Left ventricle myocardium inferior (tissue), 1 donor: ENCODE data around the gene STYK1. TPM values are rescaled to one million over a fixed set of nuclear protein-coding genes. Genes with fewer than 3 reads are reported as not detected.
"Not testable (repeated sequence)": the region's sequence is repeated elsewhere in the genome, so short reads cannot be mapped to it uniquely, and the experiment has no call there.

Source experiments
- DNase-seq: peaks from one replicate; pipeline ENCODE4 v3.0.0-alpha.2; 2020
- H3K27ac ChIP-seq: fragments of 200-600 bp; replicated peaks from 2 replicates; pipeline ENCODE4 v1.8.0; 2021
- H3K27me3 ChIP-seq: fragments of 200-600 bp; 2 replicates; pipeline ENCODE4 v1.8.0; 2021; ENCODE audit warnings: low read depth
- H3K36me3 ChIP-seq: fragments of 200-600 bp; 2 replicates; pipeline ENCODE4 v1.8.0; 2021
- H3K4me1 ChIP-seq: fragments of 200-600 bp; 2 replicates; pipeline ENCODE4 v1.8.0; 2021
- H3K4me3 ChIP-seq: fragments of 200-600 bp; 2 replicates; pipeline ENCODE4 v1.8.0; 2021; ENCODE audit warnings: mild to moderate bottlenecking, moderate library complexity
- H3K9me3 ChIP-seq: fragments of 200-600 bp; replicated peaks from 2 replicates; pipeline ENCODE4 v1.8.0; 2021
- intact Hi-C: fragments of 100-400 bp; cut with micrococcal nuclease; formaldehyde crosslinking; loops from one replicate; pipeline ENCODE4 v1.11.0; 2022
- total RNA-seq: library from RNA; stranded (reverse); fragmentation: NEBNext Ultra II Directional; extraction: Animal tissue kit (Norgen Biotek cat#: 25700); gene quantifications from one replicate; pipeline ENCODE4 v1.2.1, GENCODE V29; 2021
- TF ChIP-seq, protein P1 (sequence below): fragments of 200-600 bp; IDR thresholded peaks from 2 replicates; pipeline ENCODE4 v1.8.0; 2021; ENCODE audit warnings: antibody characterized with exemption, mild to moderate bottlenecking, borderline replicate concordance
- donor health status: DM: no; HTN: yes; CAD: no; lungs with severe emphysema.

Gene STYK1
- total RNA-seq, 1 donor from 2014 or later, result not detected

DNA sequence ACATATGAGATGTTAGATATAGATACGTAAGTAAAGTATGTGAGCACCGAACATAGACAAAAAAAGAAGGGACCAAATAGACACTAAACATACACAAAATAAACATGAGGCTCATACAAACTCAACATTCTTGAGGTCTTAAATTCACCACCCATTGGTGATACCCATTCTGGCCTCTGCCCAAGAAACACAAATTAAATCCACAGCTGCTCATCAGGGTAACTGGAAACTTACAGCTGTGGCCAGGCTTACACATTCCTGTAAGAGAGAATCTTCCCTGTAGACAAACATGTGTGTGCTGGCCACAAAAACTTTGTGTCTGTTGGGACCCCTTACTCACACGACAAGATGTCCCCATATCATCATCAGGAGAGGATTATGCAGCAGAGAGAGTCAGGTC lies 82.9 kb downstream of the STYK1 start:
- Histone ChIP-seq H3K4me3 (no peak overlapping the region), H3K4me1 (no peaks in the 10 kb centered on the region), H3K27ac (no peak overlapping the region), H3K9me3 (no peaks in the 10 kb centered on the region), H3K36me3 (peaks cover 14% of the 10 kb centered on the region), H3K27me3 (no peaks in the 10 kb centered on the region)
- TF ChIP-seq, protein P1, sequence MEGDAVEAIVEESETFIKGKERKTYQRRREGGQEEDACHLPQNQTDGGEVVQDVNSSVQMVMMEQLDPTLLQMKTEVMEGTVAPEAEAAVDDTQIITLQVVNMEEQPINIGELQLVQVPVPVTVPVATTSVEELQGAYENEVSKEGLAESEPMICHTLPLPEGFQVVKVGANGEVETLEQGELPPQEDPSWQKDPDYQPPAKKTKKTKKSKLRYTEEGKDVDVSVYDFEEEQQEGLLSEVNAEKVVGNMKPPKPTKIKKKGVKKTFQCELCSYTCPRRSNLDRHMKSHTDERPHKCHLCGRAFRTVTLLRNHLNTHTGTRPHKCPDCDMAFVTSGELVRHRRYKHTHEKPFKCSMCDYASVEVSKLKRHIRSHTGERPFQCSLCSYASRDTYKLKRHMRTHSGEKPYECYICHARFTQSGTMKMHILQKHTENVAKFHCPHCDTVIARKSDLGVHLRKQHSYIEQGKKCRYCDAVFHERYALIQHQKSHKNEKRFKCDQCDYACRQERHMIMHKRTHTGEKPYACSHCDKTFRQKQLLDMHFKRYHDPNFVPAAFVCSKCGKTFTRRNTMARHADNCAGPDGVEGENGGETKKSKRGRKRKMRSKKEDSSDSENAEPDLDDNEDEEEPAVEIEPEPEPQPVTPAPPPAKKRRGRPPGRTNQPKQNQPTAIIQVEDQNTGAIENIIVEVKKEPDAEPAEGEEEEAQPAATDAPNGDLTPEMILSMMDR, result no peak
- intact Hi-C loops, result no loop called here
- no peak for DNase-seq

DNA sequence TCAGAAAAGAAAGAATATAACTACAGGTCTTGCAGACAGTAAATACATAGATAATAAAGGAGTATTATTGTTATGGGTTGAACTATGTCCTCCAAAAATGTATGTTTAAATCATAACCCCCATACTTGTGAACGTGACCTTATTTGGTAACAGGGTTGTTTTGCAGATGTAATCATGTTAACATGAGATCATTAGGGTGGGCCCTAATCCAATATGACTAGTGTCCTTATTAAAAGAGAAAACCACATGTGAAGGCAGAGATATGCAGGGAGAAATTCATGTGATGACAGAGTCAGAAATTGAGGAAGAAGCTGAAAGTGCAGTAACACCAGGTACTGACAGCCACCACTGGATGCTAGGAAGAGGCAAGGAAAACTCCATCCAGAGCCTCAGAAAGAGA lies 89.4 kb downstream of the STYK1 start:
- Histone ChIP-seq H3K4me3 (no peak overlapping the region), H3K27ac (no peak overlapping the region), H3K27me3 (no peaks in the 10 kb centered on the region), H3K36me3 (peaks cover 30% of the 10 kb centered on the region), H3K4me1 (no peaks in the 10 kb centered on the region), H3K9me3 (peaks cover 3% of the 10 kb centered on the region)
- intact Hi-C loops, result no loop called here
- DNase-seq, result no peak
- TF ChIP-seq, protein P1, result no peak

DNA sequence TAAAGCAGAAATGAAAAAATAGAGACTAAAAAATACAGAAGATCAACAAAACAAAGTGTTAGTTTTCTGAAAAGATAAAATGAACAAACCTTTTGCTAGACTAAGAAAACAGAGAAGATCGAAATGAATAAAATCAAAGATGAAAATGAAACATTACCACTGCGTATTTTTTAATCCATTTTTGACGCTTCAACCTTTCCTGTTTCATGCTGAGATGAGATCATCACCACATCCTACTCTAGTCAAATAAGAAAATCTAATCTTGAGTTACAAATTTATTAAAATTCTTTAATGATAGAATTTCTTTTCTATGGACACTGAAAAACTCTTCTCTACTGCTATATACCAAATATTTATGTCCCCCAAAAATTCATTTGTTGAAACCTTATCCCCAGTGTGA lies 91.1 kb downstream of the STYK1 start:
- DNase-seq, result no peak
- Histone ChIP-seq H3K36me3 (peaks cover 30% of the 10 kb centered on the region), H3K27ac (no peak overlapping the region), H3K4me3 (no peak overlapping the region), H3K9me3 (peaks cover 3% of the 10 kb centered on the region), H3K27me3 (no peaks in the 10 kb centered on the region), H3K4me1 (no peaks in the 10 kb centered on the region)
- intact Hi-C loops, result no loop called here
- TF ChIP-seq, protein P1, result no peak

DNA sequence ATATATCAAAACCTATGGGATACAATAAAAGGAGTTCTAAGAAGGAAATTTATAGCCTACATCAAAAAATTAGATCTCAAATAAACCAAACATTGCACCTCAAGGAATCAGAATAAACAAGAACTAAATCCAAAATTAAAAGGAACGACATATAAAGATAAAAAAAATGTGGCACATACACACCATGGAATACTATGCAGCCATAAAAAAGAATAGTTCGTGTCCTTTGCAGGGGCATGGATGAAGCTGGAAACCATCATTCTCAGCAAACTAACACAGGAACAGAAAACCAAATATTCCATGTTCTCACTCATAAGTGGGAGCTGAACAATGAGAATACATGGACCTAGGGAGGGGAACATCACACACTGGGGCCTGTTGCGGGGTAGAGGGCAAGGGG lies 91.7 kb downstream of the STYK1 start:
- H3K4me3 ChIP-seq, H3K9me3 ChIP-seq, DNase-seq, H3K27ac ChIP-seq, H3K27me3 ChIP-seq, intact Hi-C loops, H3K4me1 ChIP-seq: not testable (repeated sequence)
- H3K36me3 ChIP-seq, result peaks cover 30% of the 10 kb centered on the region

DNA sequence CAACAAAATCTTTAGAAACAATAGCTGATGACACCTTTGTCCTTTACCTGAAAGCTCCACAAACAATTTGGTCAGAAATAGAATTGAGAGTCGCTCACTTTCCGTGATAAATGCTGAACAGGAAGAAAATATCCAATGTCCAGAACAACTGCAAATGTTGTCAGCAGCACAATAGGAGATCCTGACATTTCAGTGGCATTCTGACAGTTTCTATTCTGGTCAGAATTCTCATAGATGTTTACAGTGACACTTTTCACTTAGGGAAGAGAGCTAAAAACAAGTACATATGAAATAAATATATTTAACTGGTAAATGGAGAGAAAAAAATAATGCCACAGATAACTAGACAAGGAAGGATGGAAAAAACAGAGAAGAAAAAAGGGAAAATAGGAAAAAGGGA lies 99.5 kb downstream of the STYK1 start:
- TF ChIP-seq, protein P1, result no peak
- intact Hi-C loops, result no loop called here
- no peaks in the 10 kb centered on the region for H3K9me3 ChIP-seq
- no peak overlapping the region for H3K4me3 ChIP-seq
- no peak overlapping the region for H3K27ac ChIP-seq
- peaks cover 19% of the 10 kb centered on the region for H3K27me3 ChIP-seq
- no peaks in the 10 kb centered on the region for H3K4me1 ChIP-seq
- no peaks in the 10 kb centered on the region for H3K36me3 ChIP-seq
- DNase-seq, result no peak

DNA sequence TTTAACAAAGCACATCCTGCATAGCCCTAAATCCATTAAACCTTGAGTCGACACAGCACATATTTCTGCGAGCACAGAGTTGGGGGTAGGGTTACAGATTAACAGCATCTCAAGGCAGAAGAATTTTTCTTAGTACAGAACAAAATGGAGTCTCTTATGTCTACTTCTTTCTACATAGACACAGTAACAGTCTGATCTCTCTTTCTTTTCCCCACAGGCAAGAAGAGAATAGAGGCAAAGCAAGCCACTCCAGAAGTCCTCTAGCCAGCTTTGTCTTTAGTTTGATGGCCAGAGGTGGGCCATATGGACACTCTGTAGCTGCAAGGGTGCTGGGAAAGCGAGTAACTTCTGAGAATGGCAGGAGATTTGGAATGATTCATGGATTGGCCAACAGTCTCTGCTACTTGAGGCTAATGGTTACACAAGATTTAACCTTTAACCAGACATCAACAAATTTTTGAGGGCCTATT lies 101.8 kb downstream of the STYK1 start:
- intact Hi-C loops, result not testable (repeated sequence)

DNA sequence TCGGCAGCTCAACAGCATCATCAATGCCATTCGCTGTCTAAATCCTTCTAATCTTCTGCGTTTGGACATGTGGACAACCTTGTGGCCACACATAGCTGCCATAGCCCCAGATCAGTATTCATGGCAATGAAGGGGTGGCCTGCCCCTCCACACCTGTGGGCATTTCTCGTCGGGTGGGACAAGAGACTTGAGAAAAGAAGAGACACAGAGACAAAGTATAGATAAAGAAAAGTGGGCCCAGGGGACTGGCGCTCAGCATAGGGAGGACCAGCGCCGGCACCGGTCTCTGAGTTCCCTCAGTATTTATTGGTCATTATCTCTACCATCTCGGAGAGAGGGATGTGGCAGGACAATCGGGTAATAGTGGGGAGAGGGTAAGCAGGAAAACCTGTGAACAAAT lies 102.7 kb downstream of the STYK1 start:
- H3K27me3 ChIP-seq, result peaks cover 24% of the 10 kb centered on the region
- H3K36me3 ChIP-seq, result no peaks in the 10 kb centered on the region
- no peaks in the 10 kb centered on the region for H3K9me3 ChIP-seq
- TF ChIP-seq, protein P1, result no peak
- H3K27ac ChIP-seq, result no peak overlapping the region
- H3K4me3 ChIP-seq, result no peak overlapping the region
- intact Hi-C loops, result no loop called here
- no peaks in the 10 kb centered on the region for H3K4me1 ChIP-seq
- no peak for DNase-seq

More for the DNA sequence above, 101.8 kb downstream of the STYK1 start:
- DNase-seq, H3K4me3 ChIP-seq, H3K4me1 ChIP-seq, H3K27ac ChIP-seq, H3K36me3 ChIP-seq, H3K9me3 ChIP-seq: not testable (repeated sequence)
- peaks cover 24% of the 10 kb centered on the region for H3K27me3 ChIP-seq
